Activated CD8-positive, alpha-beta memory T cell treated with anti-CD3 and anti-CD28 coated beads, Interleukin-2, amount 50 U/mL, for 1 hour (primary cell): ENCODE data around the gene TMEM131.
"Not testable (repeated sequence)": the region's sequence is repeated elsewhere in the genome, so short reads cannot be mapped to it uniquely, and the experiment has no call there.

Experiments used
- DNase-seq: peaks from one replicate; pipeline ENCODE4 v3.0.0-alpha.2; 2020; ENCODE audit errors: extremely low read depth

TMEM131 gene

GRCh38 chr2:97724501-97724900 lies 271.2 kb downstream of the TMEM131 start:
- no peak for DNase-seq

GRCh38 chr2:97724073-97724410 lies 271.7 kb downstream of the TMEM131 start:
- no peak for DNase-seq

DNA sequence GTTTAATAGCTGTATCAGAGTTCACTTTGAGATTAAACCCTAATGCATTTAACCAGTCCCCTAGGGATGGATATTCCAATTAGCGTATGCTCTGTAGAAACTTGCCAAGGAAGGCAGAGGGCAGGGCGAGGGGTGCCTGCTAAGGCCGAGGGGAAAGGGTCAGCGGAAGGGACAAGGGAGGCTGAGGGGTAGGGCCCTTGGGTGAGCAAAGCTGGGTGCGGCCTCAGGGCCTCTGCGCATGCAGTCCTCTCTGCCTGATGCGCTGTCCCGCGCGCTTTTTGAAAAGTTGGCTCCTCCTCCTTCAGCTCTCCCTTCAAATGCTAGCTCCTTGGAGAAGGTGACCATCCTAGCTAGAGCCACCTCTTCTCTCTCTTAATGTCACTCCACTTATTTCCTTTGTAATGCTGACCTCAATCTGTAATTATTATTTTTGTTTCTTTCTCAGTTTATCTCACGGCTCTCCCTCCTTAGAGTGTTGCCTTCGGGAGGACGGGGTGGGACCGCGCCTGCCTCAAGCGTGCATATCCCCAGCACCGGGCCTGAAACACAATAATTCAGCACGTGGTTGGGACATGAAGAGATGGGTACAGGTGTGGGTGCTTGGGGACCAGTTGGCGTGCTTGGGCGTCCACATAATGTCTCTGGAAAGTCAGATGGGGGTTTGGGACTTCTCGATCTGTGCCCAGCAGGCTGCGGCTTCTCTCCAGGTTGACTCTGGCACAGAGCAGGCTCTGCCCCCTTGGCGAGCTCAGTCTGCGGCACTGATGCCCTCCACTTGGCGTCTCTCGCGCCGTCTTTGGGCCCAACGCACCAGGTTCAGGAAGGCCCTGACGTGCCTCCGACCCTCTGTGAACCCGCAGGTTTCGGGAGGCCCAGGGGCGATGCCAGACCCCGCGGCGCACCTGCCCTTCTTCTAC lies 272.3 kb downstream of the TMEM131 start:
- no peak for DNase-seq

DNA sequence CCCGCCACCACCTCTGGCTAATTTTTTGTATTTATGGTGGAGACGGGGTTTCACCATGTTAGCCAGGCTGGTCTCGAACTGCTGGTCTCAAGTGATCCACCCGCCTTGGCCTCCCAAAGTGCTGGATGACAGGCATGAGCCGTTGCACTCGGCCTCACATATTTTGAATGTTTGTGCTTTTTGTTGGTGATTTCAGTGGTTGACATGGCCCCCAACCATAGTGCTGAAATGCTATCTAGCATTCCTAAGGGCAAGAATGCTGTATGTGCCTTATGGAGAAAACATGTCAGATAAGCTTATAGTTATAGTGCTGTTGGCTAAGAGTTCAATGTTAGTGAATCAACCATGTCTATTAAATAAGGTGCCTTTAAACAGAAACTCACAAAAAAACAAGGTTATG lies 273.5 kb downstream of the TMEM131 start:
- no peak for DNase-seq

DNA sequence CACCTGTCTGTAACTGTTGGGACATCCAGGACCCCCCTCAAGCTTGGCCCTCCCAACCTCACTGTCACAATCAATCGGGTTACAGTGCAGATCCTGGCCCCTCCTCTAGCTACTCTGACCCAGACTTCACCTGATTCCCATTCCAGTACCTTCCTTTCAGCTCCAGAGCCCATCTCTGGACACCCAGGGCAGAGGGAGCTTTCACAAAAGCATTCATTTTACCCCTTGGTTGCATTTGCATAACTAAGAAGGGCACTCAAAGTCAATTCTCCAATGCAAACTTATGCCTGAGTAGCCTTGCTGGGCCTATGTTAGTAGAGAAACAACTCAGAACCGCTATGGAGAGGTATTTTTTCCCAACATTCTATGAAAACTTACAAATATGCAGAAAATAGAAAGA lies 275.0 kb downstream of the TMEM131 start:
- DNase-seq, result no peak

- no peak for DNase-seq
Observed at GRCh38 chr2:97719362-97720155, 276.2 kb downstream of the TMEM131 start.

- DNase-seq, result no peak
Observed at GRCh38 chr2:97718942-97719341, 276.8 kb downstream of the TMEM131 start.

GRCh38 chr2:97718051-97718882 lies 277.5 kb downstream of the TMEM131 start:
- DNase-seq, result no peak

- DNase-seq, result no peak
Observed at GRCh38 chr2:97717613-97717995, 278.1 kb downstream of the TMEM131 start.

DNA sequence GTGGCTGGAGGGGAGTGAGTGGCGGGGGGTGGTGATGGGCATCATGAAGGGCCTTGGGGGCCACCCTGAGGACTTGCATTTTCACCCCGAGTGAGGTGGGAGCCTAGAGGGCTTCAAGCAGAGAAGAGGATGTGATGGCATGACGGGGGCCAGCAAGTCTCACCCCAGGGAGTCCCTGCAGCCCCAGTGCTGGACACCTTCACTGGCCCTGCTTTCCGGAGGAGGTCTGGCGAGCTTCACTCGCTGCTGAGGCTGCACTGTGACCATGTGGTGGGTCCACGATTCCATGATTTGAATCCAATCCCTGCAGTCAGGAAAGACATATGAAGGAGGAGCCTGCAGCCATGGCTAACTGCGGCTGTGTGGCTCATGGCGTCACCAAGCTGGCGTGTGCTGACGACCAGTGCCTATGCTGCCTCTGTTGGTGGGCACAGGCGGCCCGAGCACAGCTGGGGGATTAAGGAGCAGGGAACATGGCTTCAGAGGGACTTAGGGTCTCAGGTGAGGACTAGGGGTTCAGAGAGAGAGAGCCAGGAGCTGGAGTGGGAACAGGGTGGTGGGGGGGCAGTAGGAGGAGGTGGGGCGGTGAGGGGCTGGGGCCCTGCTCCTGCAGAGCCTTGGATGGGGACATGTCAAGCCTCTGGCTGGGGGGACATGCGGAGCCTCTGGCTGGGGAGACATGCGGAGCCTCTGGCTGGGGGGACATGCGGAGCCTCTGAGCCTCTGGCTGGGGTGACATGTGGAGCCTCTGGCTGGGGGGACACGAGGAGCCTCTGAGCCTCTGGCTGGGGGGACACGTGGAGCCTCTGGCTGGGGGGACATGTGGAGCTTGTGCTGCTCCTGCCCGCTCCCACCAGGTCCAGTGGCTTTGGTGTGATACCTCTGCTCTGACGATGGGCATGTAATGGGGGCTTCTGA lies 278.8 kb downstream of the TMEM131 start:
- DNase-seq, result no peak

DNA sequence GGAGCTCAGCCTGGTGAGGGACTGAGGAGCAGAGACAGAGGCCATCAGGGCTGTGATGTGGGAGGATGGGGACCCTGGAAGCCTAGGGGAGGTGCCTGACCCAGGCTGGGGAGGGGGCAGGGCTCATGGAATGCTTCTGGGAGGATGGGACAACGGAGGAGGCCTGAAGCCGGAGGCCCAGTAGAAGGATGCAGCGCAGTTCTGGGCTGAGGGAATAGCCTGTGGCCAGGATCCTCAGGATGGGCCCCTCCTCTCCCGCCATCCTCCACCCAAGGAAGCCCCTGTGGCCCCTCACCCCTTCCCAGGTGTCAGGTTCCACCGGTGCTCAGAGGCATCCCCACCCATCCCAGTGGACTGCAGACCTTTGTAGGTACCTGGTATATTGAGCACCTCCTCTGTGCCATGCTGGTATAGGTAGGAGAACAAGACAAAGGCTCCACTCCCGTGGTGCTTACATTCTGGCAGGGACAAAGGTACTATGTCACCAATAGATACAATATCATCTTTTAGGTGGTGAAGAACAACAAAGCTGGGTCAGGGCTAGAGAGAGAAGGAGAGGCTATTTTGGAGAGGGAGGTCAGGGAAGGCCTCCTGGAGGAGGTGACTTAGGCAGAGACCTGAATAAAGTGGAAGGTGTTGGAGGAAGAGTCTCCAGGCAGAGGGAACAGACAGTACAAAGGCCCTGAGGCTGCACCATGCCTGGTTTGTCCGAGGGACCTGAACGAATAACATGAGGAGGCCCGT lies 279.6 kb downstream of the TMEM131 start:
- DNase-seq, result no peak

GRCh38 chr2:97714950-97715652 lies 280.6 kb downstream of the TMEM131 start:
- no peak for DNase-seq

- no peak for DNase-seq
Observed at GRCh38 chr2:97714084-97714949, 281.4 kb downstream of the TMEM131 start.

GRCh38 chr2:97713296-97714083 lies 282.3 kb downstream of the TMEM131 start, which contains the start of gene ZAP70:
Gene ZAP70, plus strand, starts transcription at chr2:97713576. Its CDS starts 10,461 bp downstream, at chr2:97724037.
- no peak for DNase-seq

DNA sequence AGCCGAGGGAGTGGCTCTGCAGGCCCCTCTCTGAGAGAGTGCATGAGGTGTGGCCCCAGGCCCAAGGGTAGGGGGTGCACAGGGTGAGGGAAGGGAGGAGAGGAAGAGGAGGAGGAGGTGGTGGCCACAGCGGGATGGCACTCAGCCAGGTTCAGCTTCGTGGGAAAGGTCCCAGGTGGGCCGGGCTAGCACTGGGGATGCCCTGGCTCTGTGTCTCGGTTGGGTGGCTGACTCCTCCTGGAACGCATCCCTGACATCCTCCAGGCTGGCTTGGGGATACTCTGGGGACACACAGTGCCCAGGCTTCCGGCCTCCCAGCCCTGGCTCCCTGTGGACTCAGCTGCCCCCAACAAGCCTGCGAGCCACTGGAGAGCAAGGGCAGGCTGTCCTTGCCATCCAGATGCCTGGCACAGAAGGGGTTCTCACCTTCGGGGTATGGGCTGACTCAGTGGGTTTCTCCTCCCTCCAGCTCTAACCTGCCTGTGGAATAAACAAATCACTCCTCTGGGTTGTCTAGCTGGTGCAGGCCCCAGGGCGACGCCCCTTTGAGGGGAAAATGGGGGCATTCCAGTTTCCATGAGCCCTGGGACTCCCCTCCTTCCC lies 283.0 kb downstream of the TMEM131 start:
- DNase-seq, result no peak

DNA sequence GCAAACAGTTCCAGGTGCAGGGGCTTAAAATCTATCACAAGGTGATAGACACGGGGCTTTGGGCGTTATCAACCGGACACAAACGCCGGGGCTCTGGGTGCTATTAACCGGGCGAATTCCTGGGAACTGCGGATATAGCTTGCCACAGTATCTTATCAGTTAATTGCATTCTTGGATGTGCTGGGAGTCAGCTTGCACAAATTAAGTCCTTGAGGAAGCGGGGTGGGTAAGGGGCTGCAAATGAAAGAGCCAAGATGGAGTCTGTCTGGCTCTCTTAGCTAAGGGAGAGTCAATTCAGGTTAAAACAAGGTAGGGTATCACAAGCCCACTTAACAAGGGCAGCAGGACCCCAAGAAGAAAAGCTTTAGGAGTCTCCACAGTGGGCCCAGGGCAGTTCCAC lies 283.6 kb downstream of the TMEM131 start:
- DNase-seq, result not testable (repeated sequence)

GRCh38 chr2:97711394-97711711 lies 284.4 kb downstream of the TMEM131 start:
- DNase-seq, result no peak

- no peak for DNase-seq
Observed at GRCh38 chr2:97708608-97709007, 287.1 kb downstream of the TMEM131 start.
